HG02973 (cell line): ENCODE data around the gene KRT4.

Experiments used
- ATAC-seq: cut with Tn5 transposase; IDR thresholded peaks from one replicate; pipeline ENCODE4 v1.9.1; 2021; ENCODE audit warnings: moderate library complexity; ENCODE audit not compliant: unreplicated experiment

KRT4 gene

DNA sequence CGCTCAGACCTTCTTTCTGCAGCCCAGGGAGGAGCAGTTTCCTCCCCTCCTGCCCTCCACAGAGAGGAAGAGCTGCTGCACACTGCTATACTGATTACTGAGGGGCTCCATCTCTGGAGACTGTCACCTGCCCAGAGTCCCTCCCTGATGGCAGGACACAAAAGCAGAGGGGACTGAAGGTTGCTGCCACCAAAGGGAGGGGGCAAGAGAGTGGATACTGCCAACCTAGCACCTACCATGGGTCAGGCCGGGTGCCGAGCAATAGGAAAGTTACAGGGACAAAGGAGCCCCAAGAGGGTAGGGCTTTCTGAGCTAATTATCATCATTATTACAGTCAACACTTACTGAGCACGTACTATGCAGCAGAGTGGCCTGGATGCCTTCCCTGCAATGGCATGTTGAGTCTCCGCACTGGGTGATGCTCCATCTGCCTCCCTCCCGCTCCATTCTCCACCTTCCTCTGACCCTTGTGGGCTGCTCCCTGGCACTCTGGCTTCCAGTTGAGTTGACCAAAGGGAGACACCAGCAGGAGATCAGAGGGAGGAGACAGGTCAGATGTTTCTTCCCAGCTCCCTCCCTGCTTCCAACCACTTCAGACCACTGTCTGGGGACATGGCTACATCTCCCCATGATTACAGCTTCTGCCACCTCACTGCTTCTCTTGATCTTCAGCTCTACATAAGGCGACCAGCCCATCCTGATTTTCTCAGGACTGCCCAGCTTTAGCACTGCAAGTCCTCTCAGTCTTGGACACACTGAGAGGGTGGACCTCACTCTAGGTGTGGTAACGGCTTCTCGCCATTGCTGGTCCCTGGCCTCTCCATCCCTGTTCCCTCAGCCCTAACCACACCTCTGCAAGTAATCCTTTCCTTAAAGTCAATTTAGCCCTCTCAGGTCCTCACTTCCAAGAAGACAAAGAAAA is 22.8 kb upstream of the KRT4 start:
- no peak for ATAC-seq

DNA sequence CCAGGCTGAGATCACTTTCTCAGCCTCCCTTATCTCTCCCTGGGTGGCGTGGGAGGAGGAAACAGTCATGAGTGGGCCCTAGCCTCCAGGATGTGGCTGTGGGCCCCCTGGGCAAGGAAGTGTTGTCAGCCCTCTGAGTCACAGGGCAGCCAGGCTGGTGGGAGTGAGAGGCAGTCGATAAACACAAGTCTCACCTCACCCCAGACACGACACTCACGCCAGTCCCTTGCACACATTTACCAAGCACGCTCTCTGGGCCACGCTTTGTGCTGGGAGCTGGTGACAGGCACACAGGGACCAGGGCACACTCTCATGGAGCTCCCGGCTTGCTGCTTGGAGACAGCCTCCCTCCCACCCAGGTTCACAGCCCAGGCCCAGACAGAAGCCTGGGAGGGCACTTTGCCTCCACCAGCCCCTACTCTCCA is 22.1 kb upstream of the KRT4 start:
- ATAC-seq: no peak

GRCh38 chr12:52835271-52836041 is 21.5 kb upstream of the KRT4 start:
- no peak for ATAC-seq

- no peak for ATAC-seq
Observed at GRCh38 chr12:52834727-52835001, 20.7 kb upstream of the KRT4 start.

DNA sequence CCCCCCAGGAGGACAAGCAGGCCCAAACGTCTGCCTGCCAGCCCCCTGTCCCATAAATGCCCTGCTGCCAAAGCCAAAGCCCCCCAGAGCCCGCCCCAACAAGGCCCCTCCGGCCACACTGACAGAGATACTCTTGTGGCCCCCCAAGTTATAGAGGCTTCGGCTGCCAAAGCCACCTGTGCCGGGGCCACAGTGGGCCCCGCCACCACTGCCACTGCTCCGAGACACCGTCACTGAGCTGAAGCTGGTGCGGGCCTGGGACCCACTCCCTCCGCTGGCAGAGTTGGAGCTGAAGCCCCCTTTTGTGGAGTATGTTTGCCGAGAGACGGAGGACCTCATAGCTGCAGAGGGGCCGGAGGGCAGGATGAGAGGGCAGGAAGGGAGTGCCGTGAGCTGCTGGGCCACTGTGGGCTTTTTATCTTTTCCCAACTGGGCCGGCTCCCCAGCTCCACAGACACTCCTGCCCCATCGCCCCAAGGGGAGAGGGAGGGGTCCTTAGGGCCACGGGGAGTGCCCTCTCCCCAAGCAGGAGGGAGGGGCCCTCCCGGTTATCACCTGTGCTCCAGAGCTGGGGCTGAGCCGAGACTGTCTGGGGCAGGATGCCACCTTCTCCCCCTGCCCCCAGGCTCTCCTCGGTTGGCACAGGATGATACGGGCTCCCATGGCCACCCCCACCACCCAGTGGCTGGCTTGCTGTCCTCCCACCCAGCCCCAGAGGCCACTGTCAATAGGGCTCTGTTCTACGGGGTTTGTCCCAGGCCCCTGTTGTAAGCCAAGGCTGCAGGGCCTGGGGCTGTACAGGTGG is 20.2 kb upstream of the KRT4 start, which contains the start of gene KRT79:
KRT79 (minus strand) TSS at position 390 of the 805 bp plus-strand sequence; CDS start at position 339, 51 bp downstream.
- ATAC-seq: no peak

DNA sequence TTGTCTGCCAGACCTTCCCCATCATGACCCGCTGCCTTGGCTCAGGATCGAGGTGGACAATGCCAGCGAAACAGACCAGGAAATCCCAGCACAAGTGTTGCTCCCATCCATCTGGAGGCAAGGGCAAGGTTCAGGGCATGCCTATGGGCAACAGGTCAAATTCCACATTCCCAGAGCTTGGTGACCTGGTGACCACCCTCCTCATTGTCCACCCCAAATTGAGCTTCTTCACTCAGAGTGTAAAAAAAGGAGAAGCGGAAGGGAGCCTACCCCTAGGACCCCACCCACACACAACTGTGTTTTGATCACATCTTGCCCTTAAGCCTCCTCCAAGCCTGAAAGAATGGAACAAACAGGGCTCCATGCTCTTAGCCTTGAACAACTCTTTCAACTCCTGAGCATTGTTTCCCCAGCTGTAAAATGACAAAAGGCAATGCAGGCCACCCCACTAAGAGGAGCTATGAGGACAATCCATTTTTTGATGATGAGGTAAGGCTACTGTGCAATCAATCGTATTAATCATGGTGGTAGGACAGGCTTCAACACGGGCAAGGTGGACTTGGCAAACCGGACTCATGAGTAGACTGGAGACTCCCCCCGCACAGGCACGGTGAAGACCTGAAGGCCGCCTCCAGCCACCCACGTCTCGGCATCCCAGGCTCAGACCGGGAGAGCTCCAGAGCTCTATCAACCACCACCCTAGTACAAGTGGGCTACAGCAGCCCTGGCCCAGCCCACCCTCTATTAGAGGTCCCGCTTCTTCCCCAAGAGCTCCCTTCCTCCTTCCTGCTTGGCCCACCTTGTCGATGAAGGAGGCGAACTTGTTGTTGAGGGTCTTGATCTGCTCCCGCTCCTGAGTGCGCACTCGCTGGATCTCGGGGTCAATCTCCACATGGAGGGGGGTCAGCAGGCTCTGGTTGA is 19.3 kb upstream of the KRT4 start:
- ATAC-seq: no peak

DNA sequence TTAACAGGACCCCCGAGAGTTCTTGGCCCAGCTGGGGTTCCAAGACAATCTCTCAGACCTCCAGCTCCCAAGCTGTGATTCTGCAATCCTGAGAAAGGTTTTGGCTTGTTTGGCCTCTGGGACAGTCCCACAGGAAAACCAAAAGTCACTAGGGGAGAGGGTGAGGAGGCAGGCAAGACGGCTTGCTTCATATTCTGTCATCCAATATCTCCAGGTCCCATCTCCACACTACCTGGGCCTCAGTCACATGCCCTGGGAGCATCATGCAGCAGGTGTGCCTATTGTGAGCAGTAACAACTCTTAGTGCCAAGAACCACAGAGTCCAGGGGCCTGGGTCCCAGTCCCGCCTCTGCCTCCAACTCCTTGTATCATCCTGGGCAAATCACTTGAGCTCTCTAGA is 18.5 kb upstream of the KRT4 start:
- ATAC-seq: no peak

DNA sequence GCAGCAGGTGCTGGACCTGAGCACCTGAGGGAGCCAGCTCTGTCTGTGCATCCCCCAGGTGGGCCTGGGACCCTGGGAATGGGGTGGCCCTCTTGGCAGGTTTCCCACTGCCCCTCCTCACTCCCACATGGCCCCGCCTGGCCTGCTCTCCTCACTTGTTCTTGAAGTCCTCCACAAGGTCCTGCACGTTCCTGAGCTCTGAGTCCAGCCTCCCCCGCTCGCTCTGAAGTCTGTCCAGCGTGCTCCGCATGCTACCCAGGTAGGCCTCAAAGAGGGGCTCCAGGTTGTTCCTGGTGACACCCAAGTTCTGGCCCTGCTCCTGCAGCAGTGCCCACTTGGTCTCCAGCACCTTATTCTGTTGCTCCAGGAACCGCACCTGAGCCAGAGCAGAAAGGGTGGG is 17.3 kb upstream of the KRT4 start:
- ATAC-seq: no peak

GRCh38 chr12:52829986-52830770 is 16.3 kb upstream of the KRT4 start:
- no peak for ATAC-seq

DNA sequence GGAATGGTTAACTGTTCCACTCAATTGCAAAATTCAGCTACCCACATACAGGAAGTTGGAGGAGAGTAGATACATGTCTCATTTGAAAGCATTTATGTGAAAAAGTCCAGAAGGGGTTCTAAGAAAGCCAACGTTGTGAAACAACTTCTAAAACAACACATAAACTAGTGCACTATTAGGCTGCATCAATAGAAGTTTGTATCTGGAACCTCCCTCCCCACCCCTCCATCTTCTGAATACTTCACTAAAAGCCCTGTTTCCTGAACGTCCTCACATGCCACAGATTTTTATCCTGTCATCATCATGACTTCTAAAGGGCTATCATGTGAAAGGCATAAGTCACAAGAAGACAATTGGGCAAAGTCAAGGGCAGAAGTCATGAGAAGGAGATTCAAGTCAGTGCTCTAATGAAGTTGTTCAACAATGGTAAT is 14.7 kb upstream of the KRT4 start:
- no peak for ATAC-seq

DNA sequence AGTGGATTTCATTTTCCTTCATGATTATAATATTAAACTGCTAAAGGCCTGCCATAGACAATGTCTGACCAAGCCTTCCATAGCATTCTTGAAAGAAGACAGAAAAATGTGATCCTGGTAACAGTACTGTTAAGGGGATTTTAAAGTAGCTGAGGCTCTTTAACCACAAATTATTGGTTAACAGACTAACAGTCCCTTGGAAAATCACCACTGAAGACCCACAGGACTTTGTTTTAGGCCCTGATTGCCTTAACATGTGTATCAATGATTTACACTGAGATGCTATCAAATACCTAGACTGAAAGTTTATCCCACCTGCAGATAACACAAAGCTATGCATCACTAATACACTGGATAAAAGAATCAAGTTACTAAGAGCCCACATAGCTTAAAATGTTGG is 14.2 kb upstream of the KRT4 start:
- no peak for ATAC-seq

DNA sequence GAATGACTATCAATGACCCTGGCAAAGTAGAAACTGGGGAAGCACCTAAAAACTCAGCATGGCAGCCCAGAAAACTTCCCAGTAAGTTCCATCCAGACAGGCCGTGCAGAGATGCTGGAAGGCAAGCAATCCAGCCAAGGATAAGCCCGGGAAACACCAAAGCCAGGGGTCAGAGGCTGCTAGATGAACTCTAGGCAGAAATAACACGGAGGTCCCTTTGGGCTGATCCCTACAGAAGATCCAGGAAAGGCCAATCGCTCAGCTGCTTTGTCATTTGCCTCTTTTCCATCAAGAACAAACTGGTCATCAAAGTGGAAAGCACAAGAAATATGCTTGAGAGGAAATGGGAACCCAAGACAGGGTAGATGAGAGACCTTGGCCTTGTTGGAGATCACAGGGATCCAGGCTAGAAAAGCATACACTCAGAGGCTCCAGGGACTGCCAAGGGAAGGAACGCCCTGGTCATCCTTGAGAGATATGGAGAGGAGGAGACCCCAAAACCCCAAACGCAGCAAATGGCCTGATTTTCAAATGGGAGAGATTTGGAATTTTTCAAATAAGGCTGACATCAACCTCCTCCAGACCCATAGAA is 13.7 kb upstream of the KRT4 start:
- no peak for ATAC-seq

GRCh38 chr12:52826611-52827498 is 12.9 kb upstream of the KRT4 start:
- no peak for ATAC-seq

- no peak for ATAC-seq
Observed at GRCh38 chr12:52825961-52826360, 12.0 kb upstream of the KRT4 start.

DNA sequence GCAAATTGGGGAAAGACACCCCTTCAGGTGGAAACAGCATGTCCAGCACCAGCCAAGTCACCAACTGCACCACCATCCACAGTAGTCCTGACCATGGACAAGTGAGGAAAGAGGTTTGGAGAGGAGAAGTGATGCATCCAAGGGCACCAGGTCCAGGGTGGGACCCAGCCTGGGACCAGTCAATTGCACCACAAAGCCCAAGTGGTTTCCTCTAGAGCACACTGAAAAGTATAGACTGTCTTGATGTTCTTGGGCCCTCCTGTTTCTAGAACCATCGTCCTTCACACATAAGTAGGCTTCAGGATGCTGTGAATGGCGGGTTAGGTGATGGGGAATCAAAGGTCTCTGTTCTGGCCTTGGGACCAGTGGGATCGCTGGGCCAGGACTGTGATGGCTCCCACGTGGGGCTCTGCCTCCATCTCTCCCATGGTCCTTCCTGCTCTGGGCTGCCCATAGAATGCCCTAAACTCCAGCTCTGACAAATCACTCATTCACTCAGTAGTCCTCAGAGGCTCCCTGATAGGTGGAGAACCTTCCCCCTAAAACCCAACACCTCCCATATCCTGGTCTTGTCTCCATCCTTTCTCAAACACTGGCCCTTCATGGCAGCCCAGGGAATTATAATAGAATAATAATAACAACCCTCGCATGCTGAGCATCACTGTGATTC is 11.0 kb upstream of the KRT4 start:
- ATAC-seq: no peak

GRCh38 chr12:52823761-52824450 is 10.0 kb upstream of the KRT4 start:
- no peak for ATAC-seq
